Mucosa of stomach (tissue), 1 donor: ENCODE results near the gene NUDT3.
"Not testable (repeated sequence)": the region's sequence is repeated elsewhere in the genome, so short reads cannot be mapped to it uniquely, and the experiment has no call there.

Experiments used
- H3K27me3 ChIP-seq: one replicate; pipeline ENCODE4 v1.7.0; 2013; ENCODE audit warnings: mild to moderate bottlenecking, low read length; ENCODE audit not compliant: control insufficient read depth, insufficient read depth
- H3K36me3 ChIP-seq: one replicate; pipeline ENCODE4 v1.7.0; 2013; ENCODE audit warnings: low read length; ENCODE audit not compliant: control insufficient read depth, insufficient read depth
- H3K4me1 ChIP-seq: one replicate; pipeline ENCODE4 v1.7.0; 2013; ENCODE audit warnings: mild to moderate bottlenecking, low read length; ENCODE audit not compliant: control insufficient read depth, insufficient read depth
- H3K4me3 ChIP-seq: one replicate; pipeline ENCODE4 v1.7.0; 2013; ENCODE audit warnings: low read length
- H3K9ac ChIP-seq: one replicate; pipeline ENCODE4 v1.7.0; 2013; ENCODE audit warnings: mild to moderate bottlenecking, low read length, moderate library complexity
- H3K9me3 ChIP-seq: one replicate; pipeline ENCODE4 v1.7.0; 2013; ENCODE audit warnings: mild to moderate bottlenecking, low read length, moderate library complexity; ENCODE audit not compliant: control insufficient read depth
- donor health status: Pancreatic carcinoma.

The NUDT3 gene

GRCh38 chr6:34377571-34377970 is 14.9 kb downstream of the NUDT3 start:
- not testable (repeated sequence) for H3K27me3 ChIP-seq, H3K4me1 ChIP-seq, H3K9me3 ChIP-seq, H3K36me3 ChIP-seq, H3K4me3 ChIP-seq, H3K9ac ChIP-seq

GRCh38 chr6:34375833-34376232 is 16.6 kb downstream of the NUDT3 start:
- no peak overlapping the region for H3K9ac ChIP-seq
- H3K4me3 ChIP-seq: no peak overlapping the region
- H3K36me3 ChIP-seq: no peaks in the 10 kb centered on the region
- H3K9me3 ChIP-seq: no peaks in the 10 kb centered on the region
- no peaks in the 10 kb centered on the region for H3K27me3 ChIP-seq
- H3K4me1 ChIP-seq: no peaks in the 10 kb centered on the region

- no peak overlapping the region for H3K4me3 ChIP-seq
- H3K27me3 ChIP-seq: no peaks in the 10 kb centered on the region
- no peaks in the 10 kb centered on the region for H3K36me3 ChIP-seq
- H3K4me1 ChIP-seq: no peaks in the 10 kb centered on the region
- no peaks in the 10 kb centered on the region for H3K9me3 ChIP-seq
- no peak overlapping the region for H3K9ac ChIP-seq
These were observed 18.0 kb downstream of the NUDT3 start for GRCh38 chr6:34374508-34374907.

GRCh38 chr6:34374069-34374468 is 18.4 kb downstream of the NUDT3 start:
- no peak overlapping the region for H3K4me3 ChIP-seq
- no peaks in the 10 kb centered on the region for H3K4me1 ChIP-seq
- H3K9ac ChIP-seq: no peak overlapping the region
- H3K27me3 ChIP-seq: no peaks in the 10 kb centered on the region
- H3K9me3 ChIP-seq: no peaks in the 10 kb centered on the region
- no peaks in the 10 kb centered on the region for H3K36me3 ChIP-seq

- no peaks in the 10 kb centered on the region for H3K36me3 ChIP-seq
- H3K4me1 ChIP-seq: no peaks in the 10 kb centered on the region
- no peaks in the 10 kb centered on the region for H3K9me3 ChIP-seq
- H3K4me3 ChIP-seq: no peak overlapping the region
- H3K9ac ChIP-seq: no peak overlapping the region
- no peaks in the 10 kb centered on the region for H3K27me3 ChIP-seq
These were observed 19.0 kb downstream of the NUDT3 start for GRCh38 chr6:34373511-34373910.

GRCh38 chr6:34371865-34372264 is 20.6 kb downstream of the NUDT3 start:
- H3K4me1 ChIP-seq, H3K9me3 ChIP-seq, H3K4me3 ChIP-seq, H3K27me3 ChIP-seq, H3K9ac ChIP-seq, H3K36me3 ChIP-seq: not testable (repeated sequence)

- Histone ChIP-seq H3K4me1 (no peaks in the 10 kb centered on the region), H3K9ac (no peak overlapping the region), H3K27me3 (no peaks in the 10 kb centered on the region), H3K36me3 (no peaks in the 10 kb centered on the region), H3K9me3 (no peaks in the 10 kb centered on the region), H3K4me3 (no peak overlapping the region)
These were observed 22.1 kb downstream of the NUDT3 start for GRCh38 chr6:34370361-34370760.

GRCh38 chr6:34369385-34369784 is 23.1 kb downstream of the NUDT3 start:
- no peaks in the 10 kb centered on the region for H3K9me3 ChIP-seq
- no peak overlapping the region for H3K9ac ChIP-seq
- no peak overlapping the region for H3K4me3 ChIP-seq
- H3K36me3 ChIP-seq: no peaks in the 10 kb centered on the region
- no peaks in the 10 kb centered on the region for H3K27me3 ChIP-seq
- no peaks in the 10 kb centered on the region for H3K4me1 ChIP-seq

- Histone ChIP-seq H3K4me1 (no peaks in the 10 kb centered on the region), H3K36me3 (no peaks in the 10 kb centered on the region), H3K27me3 (no peaks in the 10 kb centered on the region), H3K9me3 (no peaks in the 10 kb centered on the region), H3K9ac (no peak overlapping the region), H3K4me3 (no peak overlapping the region)
These were observed 25.9 kb downstream of the NUDT3 start for GRCh38 chr6:34366639-34366921.

- H3K36me3 ChIP-seq, H3K27me3 ChIP-seq, H3K9ac ChIP-seq, H3K4me1 ChIP-seq, H3K9me3 ChIP-seq, H3K4me3 ChIP-seq: not testable (repeated sequence)
These were observed 26.5 kb downstream of the NUDT3 start for GRCh38 chr6:34365781-34366638.

- not testable (repeated sequence) for H3K9ac ChIP-seq, H3K9me3 ChIP-seq, H3K4me3 ChIP-seq, H3K36me3 ChIP-seq, H3K4me1 ChIP-seq, H3K27me3 ChIP-seq
These were observed 28.8 kb downstream of the NUDT3 start for GRCh38 chr6:34363681-34364075.

- H3K4me3 ChIP-seq: no peak overlapping the region
- no peaks in the 10 kb centered on the region for H3K9me3 ChIP-seq
- H3K4me1 ChIP-seq: no peaks in the 10 kb centered on the region
- H3K27me3 ChIP-seq: no peaks in the 10 kb centered on the region
- H3K9ac ChIP-seq: no peak overlapping the region
- H3K36me3 ChIP-seq: no peaks in the 10 kb centered on the region
These were observed 29.4 kb downstream of the NUDT3 start for GRCh38 chr6:34362909-34363680.
